Choroid plexus epithelial cell (primary cell): ENCODE measurements around the gene CCDC88C.

Experiments
- DNase-seq: peaks from one replicate; pipeline ENCODE4 v3.0.0-alpha.2; 2010; ENCODE audit warnings: low read depth
- H3K4me3 ChIP-seq: 2 replicates; pipeline ENCODE4 v1.5.1; 2011; ENCODE audit warnings: low read depth, mild to moderate bottlenecking, control low read depth, low read length, moderate library complexity
- TF ChIP-seq, protein P1 (sequence below): conservative IDR thresholded peaks from 2 replicates; pipeline ENCODE4 v1.5.1; 2011; ENCODE audit warnings: low read depth, mild to moderate bottlenecking, control low read depth, inconsistent platforms, low read length, moderate library complexity

CCDC88C gene

DNA sequence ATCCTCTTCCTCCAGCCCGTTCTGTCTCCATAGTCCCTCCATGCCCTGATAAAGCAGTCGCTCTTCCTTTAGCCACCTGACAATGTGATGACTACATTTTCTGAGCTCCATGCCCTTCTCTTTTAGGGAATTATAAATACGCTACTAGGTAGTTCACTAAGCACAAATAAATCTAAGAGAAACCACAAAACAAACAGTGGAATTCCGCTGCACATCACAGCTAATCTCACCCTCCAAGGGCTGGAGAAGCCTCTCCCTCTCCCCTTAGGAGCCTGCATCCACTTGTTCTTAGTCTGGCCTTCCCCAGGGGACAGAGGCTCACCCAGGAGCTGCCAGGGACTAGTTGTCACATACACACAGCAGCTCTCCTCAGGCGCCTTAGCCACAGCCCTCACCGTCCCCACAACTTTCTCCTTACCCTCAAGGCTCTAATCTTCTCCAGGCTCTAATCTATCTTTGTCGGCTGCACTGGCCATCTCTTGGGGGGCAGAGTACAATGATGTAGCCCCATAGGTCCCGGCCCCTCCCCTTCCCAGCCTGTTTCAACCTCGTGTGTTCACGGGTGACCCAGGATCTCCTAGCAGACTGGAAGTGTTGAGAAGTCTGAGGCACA is 117.2 kb downstream of the CCDC88C start:
- no peak overlapping the region for H3K4me3 ChIP-seq
- TF ChIP-seq, protein P1, sequence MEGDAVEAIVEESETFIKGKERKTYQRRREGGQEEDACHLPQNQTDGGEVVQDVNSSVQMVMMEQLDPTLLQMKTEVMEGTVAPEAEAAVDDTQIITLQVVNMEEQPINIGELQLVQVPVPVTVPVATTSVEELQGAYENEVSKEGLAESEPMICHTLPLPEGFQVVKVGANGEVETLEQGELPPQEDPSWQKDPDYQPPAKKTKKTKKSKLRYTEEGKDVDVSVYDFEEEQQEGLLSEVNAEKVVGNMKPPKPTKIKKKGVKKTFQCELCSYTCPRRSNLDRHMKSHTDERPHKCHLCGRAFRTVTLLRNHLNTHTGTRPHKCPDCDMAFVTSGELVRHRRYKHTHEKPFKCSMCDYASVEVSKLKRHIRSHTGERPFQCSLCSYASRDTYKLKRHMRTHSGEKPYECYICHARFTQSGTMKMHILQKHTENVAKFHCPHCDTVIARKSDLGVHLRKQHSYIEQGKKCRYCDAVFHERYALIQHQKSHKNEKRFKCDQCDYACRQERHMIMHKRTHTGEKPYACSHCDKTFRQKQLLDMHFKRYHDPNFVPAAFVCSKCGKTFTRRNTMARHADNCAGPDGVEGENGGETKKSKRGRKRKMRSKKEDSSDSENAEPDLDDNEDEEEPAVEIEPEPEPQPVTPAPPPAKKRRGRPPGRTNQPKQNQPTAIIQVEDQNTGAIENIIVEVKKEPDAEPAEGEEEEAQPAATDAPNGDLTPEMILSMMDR: no peak
- DNase-seq: no peak

DNA sequence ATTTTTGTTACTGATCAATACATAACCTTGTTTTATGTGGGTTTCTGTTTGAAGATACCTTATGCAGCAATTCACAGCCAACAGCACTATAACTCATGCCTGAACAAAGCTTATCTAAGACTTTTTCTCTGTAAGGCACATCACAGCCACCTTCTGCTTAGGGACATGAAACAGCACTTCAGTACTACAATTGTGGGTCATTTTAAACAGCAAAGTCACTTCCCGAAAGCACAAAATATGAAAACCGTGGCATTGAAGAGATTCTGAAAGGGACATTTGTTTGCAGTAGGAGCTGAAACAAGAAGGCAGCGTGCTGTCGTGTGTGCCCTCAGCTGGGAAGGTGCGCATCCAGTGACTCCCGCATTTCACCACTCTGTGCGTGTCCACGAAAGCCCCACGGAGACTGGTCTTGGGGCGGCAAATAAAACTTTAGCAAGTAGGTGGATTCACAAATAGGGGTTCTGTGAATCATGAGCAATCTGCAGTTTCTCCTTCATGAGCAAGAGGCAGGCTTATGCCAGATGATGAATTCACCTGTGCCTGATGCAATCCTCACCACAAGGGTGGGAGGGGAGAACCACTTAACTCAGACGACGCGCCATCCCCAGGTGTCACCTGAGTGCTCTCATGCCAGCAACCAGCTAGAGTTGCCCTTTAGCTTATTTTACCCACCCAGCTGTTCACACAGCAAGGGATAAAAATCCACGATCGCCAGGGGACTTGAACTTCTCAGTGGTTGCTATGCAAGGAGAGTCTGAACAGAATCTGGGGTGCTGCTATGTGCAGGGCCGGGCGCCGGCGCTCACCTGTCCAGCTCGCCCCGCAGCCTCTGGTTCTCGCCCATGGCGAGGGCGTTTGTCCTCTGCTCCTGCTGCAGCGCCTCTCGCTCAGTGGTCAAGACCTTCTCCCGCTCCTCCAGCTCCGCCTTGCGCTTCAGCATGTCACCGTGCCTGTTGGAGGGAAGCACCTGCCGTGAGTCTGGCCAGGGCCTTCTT is 118.2 kb downstream of the CCDC88C start:
- no peak overlapping the region for H3K4me3 ChIP-seq
- TF ChIP-seq, protein P1: no peak
- DNase-seq: no peak

DNA sequence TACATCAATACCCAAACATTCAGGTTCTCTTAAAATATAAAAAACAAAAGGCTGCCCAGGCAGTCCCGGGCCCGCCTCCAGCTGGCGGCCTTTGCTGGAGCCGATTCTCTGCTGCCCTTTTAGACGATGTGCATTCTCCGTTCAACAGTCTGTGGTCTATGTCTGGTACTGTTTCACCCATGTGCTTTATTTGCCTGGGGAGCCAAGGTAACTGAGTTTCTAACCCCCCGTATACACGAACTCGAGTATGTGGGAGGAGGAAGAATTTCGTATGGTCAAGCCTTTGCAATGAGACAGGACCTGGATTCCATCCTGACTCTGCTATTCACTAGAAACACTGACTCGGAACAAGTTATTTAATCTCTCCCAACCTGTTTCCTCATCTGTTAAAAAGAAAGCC is 119.0 kb downstream of the CCDC88C start:
- TF ChIP-seq, protein P1: no peak
- no peak overlapping the region for H3K4me3 ChIP-seq
- no peak for DNase-seq

DNA sequence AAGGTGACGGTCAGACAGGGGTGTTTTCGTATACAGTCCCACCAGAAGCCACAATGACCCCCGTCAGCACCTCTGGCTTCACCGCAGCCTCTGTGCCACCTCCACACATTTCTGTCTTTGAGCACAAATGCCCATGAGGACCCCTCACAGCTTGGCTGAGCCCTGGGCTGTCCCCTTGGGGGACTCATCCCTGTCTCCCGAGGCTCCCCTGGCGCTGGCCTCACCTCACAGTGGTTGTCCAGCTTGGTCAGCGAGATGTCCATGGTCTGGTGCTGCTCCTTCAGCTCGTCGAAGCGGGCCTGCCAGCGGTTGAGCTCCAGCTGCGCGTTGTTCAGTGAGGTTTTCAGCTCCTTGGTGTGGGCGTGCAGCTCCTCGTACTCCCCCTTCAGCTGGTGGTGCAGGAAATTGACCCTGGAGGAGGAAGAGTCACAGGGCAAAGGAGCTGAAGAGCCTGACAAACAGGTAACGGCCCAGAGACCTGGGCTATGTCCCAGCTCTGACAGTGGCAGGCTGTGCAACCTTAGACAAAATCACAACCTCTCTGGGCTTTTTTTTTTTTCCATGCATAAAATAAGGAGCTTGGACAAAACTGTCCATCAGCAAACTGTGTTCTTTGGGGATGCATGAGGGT is 120.4 kb downstream of the CCDC88C start:
- DNase-seq: no peak
- TF ChIP-seq, protein P1: no peak
- H3K4me3 ChIP-seq: no peak overlapping the region

DNA sequence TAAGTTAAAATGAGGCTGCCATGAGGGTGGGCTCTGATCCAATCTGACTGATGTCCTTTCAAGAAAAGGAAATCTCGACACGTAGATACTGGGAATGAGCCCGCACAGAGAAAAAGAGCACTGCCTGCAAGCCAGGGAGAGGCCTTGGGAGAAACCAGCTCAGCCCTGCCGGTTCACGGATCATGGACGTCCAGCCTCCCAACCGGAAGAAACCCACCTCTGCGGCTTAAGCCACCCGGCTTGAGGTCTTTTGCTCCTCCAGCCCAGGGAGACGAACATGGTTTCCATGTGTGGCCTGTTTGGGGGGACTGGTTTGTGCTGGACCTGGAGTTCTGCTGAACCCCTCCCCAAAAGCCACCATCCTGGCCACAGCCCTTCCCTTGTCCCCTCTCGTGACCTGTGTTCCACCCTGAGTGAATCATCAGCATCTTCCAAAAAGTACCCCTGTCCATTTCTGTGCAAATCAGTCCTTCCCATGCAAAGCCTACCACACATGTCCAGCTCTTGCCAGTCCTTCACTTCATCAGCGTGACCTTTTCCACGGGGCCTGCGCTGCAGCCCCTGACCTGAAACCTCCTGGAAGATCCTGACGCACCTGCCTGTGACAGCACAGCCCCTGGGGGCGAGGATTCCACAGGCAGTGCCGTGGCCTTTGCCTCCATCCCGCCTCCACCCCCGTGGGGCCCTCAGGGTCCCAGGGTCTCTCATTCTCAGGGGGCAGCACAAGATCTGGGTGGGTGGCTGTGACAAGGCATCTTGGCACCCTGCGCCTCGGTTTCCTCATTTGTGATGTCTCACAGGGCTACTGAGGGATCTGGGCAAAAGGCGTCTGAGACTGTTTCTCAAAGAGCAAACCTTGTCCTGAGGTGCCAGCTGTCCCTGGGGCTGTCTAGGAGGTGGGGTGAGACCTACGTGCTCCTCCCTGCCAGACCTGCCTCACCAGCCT is 121.5 kb downstream of the CCDC88C start:
- no peak for DNase-seq
- TF ChIP-seq, protein P1: no peak
- no peak overlapping the region for H3K4me3 ChIP-seq

DNA sequence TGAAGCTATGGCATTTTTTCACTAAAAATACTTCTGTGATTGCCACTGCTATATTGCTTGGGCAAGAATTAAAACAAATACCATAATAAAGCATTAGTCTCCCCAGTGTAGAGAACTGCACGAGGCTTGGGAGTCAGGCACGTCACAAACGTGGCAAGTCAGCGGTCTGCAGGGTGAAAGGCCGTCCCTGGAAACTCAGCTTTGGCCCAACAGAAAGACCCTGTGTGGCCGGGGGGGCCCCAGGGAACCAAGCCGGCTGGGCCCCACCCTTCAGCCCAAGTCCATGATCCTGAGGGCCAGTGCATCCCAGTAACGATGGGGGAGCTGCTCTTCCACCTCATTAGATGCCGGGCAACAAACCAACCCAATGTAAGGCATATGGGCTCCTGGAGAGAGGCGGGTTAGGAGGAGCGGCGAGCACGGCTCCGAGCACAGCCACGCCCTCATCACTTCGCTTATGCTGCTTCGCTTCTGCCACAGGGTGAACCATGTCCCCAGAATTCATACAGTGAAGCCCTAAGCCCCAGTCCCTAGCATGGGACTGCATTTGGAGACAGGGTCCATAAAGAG is 122.3 kb downstream of the CCDC88C start:
- TF ChIP-seq, protein P1: no peak
- no peak for DNase-seq
- H3K4me3 ChIP-seq: no peak overlapping the region
